Measurements from ENCODE around the gene ARHGAP31. TPM values are rescaled to one million over a fixed set of nuclear protein-coding genes. Genes with fewer than 3 reads are reported as not detected.

The ARHGAP31 gene
- total and polyA plus RNA-seq, 2 of the 8 experiments (the other 6 are each of a cell fraction or from before 2014, with no cell fraction given), result 1.1 to 7.6 TPM

DNA sequence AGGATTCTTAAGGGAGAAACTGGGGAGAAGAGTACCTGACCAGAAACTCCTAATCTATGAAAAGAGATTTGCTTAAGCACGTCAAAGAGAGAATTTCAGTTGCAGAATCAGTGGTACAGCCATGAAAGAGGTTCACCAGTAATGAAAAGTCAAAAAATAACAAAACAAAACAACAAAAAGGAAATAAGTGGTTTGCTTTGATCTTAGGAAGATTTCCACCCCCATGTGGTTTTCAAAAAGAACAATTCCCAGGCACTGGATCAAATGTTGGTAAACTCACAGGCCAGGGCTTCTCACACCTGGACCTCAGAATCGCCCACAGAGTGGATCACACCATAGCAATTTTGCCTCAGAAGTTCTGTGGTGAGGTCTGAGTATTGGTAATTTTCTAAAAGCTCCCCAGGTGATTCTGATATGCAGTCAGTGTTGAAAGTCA, 101.8 kb downstream of the ARHGAP31 start (continued):
- TF ChIP-seq, protein P1, sequence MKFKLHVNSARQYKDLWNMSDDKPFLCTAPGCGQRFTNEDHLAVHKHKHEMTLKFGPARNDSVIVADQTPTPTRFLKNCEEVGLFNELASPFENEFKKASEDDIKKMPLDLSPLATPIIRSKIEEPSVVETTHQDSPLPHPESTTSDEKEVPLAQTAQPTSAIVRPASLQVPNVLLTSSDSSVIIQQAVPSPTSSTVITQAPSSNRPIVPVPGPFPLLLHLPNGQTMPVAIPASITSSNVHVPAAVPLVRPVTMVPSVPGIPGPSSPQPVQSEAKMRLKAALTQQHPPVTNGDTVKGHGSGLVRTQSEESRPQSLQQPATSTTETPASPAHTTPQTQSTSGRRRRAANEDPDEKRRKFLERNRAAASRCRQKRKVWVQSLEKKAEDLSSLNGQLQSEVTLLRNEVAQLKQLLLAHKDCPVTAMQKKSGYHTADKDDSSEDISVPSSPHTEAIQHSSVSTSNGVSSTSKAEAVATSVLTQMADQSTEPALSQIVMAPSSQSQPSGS (IDR thresholded peaks at IDR 0.05; ENCODE audit: low read length), result no peak

Measured in H1 (cell line).